ENCODE measurements around the gene BHLHE23.

DNA sequence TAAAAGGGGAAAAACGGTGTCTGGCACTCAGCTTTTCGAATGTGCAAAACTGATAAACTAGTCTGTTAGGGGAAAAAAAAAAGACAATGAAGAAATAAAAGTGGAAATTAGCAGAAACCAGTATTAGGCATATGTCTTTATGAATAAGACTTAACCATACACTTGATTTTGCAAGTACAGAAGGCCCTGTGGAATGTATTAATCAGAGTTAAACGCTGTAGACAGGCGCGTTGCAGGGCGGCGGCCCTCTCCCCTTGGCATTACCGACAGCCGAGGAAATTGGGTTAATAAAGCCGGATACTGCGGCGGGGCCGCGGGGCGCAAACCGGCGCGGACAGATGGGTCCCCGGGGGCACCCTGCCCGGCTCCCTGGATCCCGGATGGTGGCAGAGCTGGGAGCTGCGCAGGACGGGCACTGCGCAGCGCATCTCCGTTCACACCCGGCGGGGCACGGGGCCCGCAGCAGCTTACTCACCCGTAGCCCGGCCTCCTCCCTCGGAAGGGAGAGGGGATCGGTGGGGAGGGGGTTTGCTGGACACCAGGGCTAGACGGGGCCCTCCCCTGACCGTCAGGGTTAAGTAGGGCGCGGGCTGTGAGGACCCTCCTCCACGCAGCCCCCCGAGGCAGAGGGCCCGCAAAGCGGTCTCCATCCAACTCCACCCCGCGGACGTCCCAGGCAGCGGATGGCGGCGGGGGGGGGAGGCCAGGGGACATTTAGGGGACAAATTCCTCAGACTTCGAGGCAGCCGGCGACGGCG lies 2.0 kb downstream of the BHLHE23 start:
- no peak for TF ChIP-seq POLR2A (IDR thresholded peaks at IDR 0.05)
- TF ChIP-seq, protein P1, sequence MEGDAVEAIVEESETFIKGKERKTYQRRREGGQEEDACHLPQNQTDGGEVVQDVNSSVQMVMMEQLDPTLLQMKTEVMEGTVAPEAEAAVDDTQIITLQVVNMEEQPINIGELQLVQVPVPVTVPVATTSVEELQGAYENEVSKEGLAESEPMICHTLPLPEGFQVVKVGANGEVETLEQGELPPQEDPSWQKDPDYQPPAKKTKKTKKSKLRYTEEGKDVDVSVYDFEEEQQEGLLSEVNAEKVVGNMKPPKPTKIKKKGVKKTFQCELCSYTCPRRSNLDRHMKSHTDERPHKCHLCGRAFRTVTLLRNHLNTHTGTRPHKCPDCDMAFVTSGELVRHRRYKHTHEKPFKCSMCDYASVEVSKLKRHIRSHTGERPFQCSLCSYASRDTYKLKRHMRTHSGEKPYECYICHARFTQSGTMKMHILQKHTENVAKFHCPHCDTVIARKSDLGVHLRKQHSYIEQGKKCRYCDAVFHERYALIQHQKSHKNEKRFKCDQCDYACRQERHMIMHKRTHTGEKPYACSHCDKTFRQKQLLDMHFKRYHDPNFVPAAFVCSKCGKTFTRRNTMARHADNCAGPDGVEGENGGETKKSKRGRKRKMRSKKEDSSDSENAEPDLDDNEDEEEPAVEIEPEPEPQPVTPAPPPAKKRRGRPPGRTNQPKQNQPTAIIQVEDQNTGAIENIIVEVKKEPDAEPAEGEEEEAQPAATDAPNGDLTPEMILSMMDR (IDR thresholded peaks at IDR 0.05), result no peak

All from body of pancreas (tissue), 4 donors.